Hepatocyte (in vitro differentiated cells): ENCODE results near the gene ACR. TPM values are rescaled to one million over a fixed set of nuclear protein-coding genes. Genes with fewer than 3 reads are reported as not detected.

Source experiments
- DNase-seq: peaks from one replicate; pipeline ENCODE4 v3.0.0-alpha.2; 2016; ENCODE audit warnings: low spot score
- H2AFZ ChIP-seq: fragments of 200-600 bp; sonication (generic); 2 replicates; pipeline ENCODE4 v1.6.0; 2016; ENCODE audit warnings: antibody characterized with exemption, mild to moderate bottlenecking
- H3K27ac ChIP-seq: fragments of 200-600 bp; sonication (generic); 2 replicates; pipeline ENCODE4 v1.5.1; 2016; ENCODE audit warnings: mild to moderate bottlenecking
- H3K27me3 ChIP-seq: fragments of 200-600 bp; sonication (generic); 2 replicates; pipeline ENCODE4 v1.6.1; 2016
- H3K36me3 ChIP-seq: fragments of 200-600 bp; sonication (generic); replicated peaks from 2 replicates; pipeline ENCODE4 v1.5.1; 2016; ENCODE audit warnings: low read depth; ENCODE audit not compliant: insufficient read depth
- H3K4me1 ChIP-seq: fragments of 200-600 bp; sonication (generic); 2 replicates; pipeline ENCODE4 v1.5.1; 2016; ENCODE audit warnings: mild to moderate bottlenecking, moderate library complexity; ENCODE audit not compliant: insufficient read depth
- H3K4me2 ChIP-seq: fragments of 200-600 bp; sonication (generic); 2 replicates; pipeline ENCODE4 v1.6.0; 2016
- H3K4me3 ChIP-seq: fragments of 200-600 bp; sonication (generic); 2 replicates; pipeline ENCODE4 v1.5.1; 2016; ENCODE audit warnings: mild to moderate bottlenecking
- H3K79me2 ChIP-seq: fragments of 200-600 bp; sonication (generic); 2 replicates; pipeline ENCODE4 v1.6.0; 2017; ENCODE audit warnings: mild to moderate bottlenecking
- H3K9me2 ChIP-seq: fragments of 200-600 bp; sonication (generic); replicated peaks from 2 replicates; pipeline ENCODE4 v1.6.0; 2017; ENCODE audit warnings: mild to moderate bottlenecking; ENCODE audit not compliant: insufficient read depth
- H3K9me3 ChIP-seq: fragments of 200-600 bp; sonication (generic); 2 replicates; pipeline ENCODE4 v1.5.1; 2016; ENCODE audit warnings: low read depth, mild to moderate bottlenecking
- H4K20me1 ChIP-seq: fragments of 200-600 bp; sonication (generic); 2 replicates; pipeline ENCODE4 v1.6.0; 2016; ENCODE audit warnings: mild to moderate bottlenecking; ENCODE audit not compliant: insufficient read depth, poor library complexity, severe bottlenecking
- EZH2 ChIP-seq: fragments of 200-600 bp; sonication (generic); IDR thresholded peaks from 2 replicates; pipeline ENCODE4 v1.6.1; 2016; ENCODE audit warnings: antibody characterized with exemption, mild to moderate bottlenecking, borderline replicate concordance
- EZH2phosphoT487 ChIP-seq: fragments of 200-600 bp; sonication (generic); IDR thresholded peaks from one replicate; pipeline ENCODE4 v1.6.1; 2018; ENCODE audit warnings: antibody characterized with exemption, mild to moderate bottlenecking, low read depth, moderate library complexity; ENCODE audit not compliant: unreplicated experiment, severe bottlenecking
- whole genome bisulfite sequencing: methylation state at CpG from one replicate; pipeline ENCODE4 v1.1.6; 2016; ENCODE audit warnings: low lambda C conversion rate; ENCODE audit errors: missing lambda C conversion rate; 5-methylcytosine and 5-hydroxymethylcytosine counted together
- polyA plus RNA-seq: library from polyadenylated mRNA; unstranded; fragments of >200 nt; fragmentation: Nextera tagmentation; extraction: Ambion mirVana; gene quantifications from 2 replicates; pipeline ENCODE4 v1.2.1, GENCODE V29; 2016
- total RNA-seq: library from RNA; depleted of rRNA; stranded (reverse); fragments of >200 nt; gene quantifications from 2 replicates; pipeline ENCODE4 v1.2.3, GENCODE V29; 2014
- TF ChIP-seq, protein P1 (sequence below): fragments of 200-600 bp; sonication (generic); IDR thresholded peaks from 2 replicates; pipeline ENCODE4 v1.5.1; 2016; ENCODE audit warnings: antibody characterized with exemption, mild to moderate bottlenecking; ENCODE audit not compliant: poor library complexity

Gene ACR
- total and polyA plus RNA-seq, 2 experiments from 2014 or later: not detected

DNA sequence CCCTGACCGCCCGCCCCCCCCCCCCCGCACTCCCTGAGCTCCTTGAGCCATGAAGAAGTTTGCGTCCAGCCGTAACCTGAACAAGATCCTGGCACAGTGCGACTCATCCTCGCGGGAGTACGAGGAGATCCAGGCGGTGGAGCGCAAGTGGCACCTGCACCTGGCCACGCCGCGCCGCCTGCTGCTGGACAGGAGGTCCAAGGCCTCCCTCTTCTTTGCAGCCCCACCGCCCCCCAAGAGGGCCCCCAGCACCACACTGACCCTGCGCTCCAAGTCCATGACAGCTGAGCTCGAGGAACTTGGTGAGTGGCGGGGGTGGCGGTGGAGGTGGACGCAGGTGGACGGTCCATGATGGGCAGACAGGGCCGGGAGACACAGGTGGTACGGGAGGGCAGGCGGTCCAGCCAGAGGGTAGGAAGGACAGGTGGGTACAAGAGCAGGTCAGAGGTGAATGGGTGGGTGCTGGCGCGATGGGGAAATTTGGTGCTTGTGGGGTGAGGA lies 32.1 kb upstream of the ACR start:
- peaks cover 7% of the 10 kb centered on the region for H3K4me1 ChIP-seq
- H3K79me2 ChIP-seq: no peaks in the 10 kb centered on the region
- no peaks in the 10 kb centered on the region for H3K9me3 ChIP-seq
- no peaks in the 10 kb centered on the region for H4K20me1 ChIP-seq
- no peaks in the 10 kb centered on the region for H3K9me2 ChIP-seq
- WGBS: 94% methylated on average over 17 of the region's 27 CpGs
- H3K36me3 ChIP-seq: no peaks in the 10 kb centered on the region
- no peak overlapping the region for H3K27ac ChIP-seq
- TF ChIP-seq EZH2phosphoT487: no peak
- TF ChIP-seq, protein P1, sequence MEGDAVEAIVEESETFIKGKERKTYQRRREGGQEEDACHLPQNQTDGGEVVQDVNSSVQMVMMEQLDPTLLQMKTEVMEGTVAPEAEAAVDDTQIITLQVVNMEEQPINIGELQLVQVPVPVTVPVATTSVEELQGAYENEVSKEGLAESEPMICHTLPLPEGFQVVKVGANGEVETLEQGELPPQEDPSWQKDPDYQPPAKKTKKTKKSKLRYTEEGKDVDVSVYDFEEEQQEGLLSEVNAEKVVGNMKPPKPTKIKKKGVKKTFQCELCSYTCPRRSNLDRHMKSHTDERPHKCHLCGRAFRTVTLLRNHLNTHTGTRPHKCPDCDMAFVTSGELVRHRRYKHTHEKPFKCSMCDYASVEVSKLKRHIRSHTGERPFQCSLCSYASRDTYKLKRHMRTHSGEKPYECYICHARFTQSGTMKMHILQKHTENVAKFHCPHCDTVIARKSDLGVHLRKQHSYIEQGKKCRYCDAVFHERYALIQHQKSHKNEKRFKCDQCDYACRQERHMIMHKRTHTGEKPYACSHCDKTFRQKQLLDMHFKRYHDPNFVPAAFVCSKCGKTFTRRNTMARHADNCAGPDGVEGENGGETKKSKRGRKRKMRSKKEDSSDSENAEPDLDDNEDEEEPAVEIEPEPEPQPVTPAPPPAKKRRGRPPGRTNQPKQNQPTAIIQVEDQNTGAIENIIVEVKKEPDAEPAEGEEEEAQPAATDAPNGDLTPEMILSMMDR: no peak
- TF ChIP-seq EZH2: no peak
- H3K4me3 ChIP-seq: no peak overlapping the region
- no peak overlapping the region for H2AFZ ChIP-seq
- no peak for DNase-seq
- no peaks in the 10 kb centered on the region for H3K27me3 ChIP-seq
- no peak overlapping the region for H3K4me2 ChIP-seq

DNA sequence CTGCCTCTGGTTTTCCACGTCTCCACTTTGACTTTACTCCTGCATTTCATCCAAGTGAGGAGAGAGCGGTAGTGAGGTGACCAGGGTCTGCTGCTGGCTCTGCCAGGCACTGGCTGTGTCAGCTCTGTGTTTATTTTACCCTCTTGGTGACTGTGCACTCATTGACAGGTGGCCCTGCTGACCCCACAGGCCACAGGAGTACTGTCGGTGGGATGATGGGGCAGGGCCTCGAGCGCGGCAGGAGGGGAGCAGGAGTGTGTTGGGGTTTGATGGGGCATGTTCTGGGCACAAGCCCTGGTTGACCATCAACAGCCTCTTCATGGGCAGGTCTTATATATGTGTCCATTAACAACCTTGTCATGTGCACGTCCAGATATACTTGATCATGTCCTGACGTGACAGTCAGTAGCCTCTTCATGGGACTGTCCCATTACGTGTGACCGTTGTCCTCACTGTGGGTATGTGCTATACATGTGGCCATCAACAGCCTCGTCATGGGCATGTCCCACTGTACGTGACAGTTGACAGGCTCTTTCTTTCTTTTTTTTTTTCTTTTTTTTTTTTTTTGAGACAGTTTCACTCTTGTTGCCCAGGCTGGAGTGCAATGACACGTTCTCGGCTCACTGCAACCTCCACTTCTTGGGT lies 31.4 kb upstream of the ACR start:
- WGBS: 97% methylated on average over 14 of the region's 14 CpGs

DNA sequence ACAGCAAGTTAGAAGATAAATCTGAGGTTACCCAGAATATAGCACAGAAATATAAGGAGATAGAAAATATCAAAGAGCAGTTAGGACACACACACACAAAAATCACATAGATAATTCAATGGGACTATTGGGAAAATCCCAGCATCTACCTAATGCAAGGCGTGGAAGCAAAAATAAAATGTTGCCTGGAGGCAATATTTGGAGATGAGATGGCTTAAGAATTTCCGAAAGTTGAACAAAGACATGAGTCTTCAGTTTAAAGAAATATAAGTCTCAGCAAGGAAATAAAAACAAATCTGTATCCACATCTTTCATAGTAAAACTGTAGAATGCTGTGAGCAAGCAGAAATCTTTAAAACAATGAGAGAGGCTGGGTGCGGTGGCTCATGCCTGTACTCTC lies 29.5 kb upstream of the ACR start:
- Histone ChIP-seq H3K4me2 (no peak overlapping the region), H3K27ac (no peak overlapping the region), H3K27me3 (no peaks in the 10 kb centered on the region), H2AFZ (no peak overlapping the region), H3K9me3 (no peaks in the 10 kb centered on the region), H3K79me2 (no peaks in the 10 kb centered on the region), H3K4me1 (peaks cover 6% of the 10 kb centered on the region), H4K20me1 (no peaks in the 10 kb centered on the region), H3K4me3 (no peak overlapping the region), H3K9me2 (no peaks in the 10 kb centered on the region), H3K36me3 (no peaks in the 10 kb centered on the region)
- no peak for TF ChIP-seq EZH2phosphoT487
- no peak for TF ChIP-seq EZH2
- TF ChIP-seq, protein P1: no peak
- 96% methylated on average over 3 of the region's 3 CpGs for WGBS
- no peak for DNase-seq

More for the DNA sequence above, 31.4 kb upstream of the ACR start:
- Histone ChIP-seq H3K27ac (no peak overlapping the region), H3K9me3 (no peaks in the 10 kb centered on the region), H3K9me2 (no peaks in the 10 kb centered on the region), H2AFZ (no peak overlapping the region), H3K79me2 (no peaks in the 10 kb centered on the region), H3K4me3 (no peak overlapping the region), H3K36me3 (no peaks in the 10 kb centered on the region), H3K4me1 (peaks cover 6% of the 10 kb centered on the region), H4K20me1 (no peaks in the 10 kb centered on the region), H3K27me3 (no peaks in the 10 kb centered on the region), H3K4me2 (no peak overlapping the region)
- TF ChIP-seq EZH2phosphoT487 (no peak), EZH2 (no peak)
- no peak for DNase-seq

DNA sequence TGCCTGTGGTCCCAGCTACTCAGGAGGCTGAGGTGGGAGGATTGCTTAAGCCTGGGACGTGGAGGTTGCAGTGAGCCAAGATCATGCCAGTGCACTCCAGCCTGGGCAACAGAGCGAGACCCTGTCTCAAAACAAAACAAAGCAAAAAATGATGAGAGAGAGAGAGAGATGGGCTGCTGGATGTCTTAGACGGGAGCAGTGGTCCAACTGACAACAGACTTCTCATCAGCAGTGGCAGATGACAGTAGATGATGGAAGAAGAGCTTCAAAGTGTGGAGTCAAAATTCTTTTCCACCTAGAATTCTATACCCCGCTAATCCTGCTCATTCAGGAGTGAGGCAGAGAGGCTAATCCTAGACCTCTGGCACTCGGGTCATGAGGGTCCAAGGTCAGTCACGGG lies 29.0 kb upstream of the ACR start:
- WGBS: 89% methylated on average over 6 of the region's 6 CpGs
- TF ChIP-seq EZH2phosphoT487 (no peak), EZH2 (no peak)
- TF ChIP-seq, protein P1: no peak
- Histone ChIP-seq H3K9me2 (no peaks in the 10 kb centered on the region), H3K27me3 (no peaks in the 10 kb centered on the region), H4K20me1 (no peaks in the 10 kb centered on the region), H3K9me3 (no peaks in the 10 kb centered on the region), H3K4me1 (peaks cover 6% of the 10 kb centered on the region), H3K4me2 (no peak overlapping the region), H3K36me3 (no peaks in the 10 kb centered on the region), H3K4me3 (no peak overlapping the region), H3K79me2 (no peaks in the 10 kb centered on the region), H2AFZ (no peak overlapping the region), H3K27ac (no peak overlapping the region)
- no peak for DNase-seq
